Natural killer cell treated with Interleukin-12 subunit alpha and Interleukin-12 subunit beta and Interleukin-15 and Interleukin-18, amount 100 ng/mL, for 72 hours (primary cell): ENCODE measurements around the gene ADARB2. TPM values are rescaled to one million over a fixed set of nuclear protein-coding genes. Genes with fewer than 3 reads are reported as not detected.

Source experiments
- ATAC-seq, 2 donors: fragments of 150-1000 bp; cut with Tn5 transposase in 1 of 2; sonication (Bioruptor Pico), chemical (Tn5 transposase) in 1 of 2; 2 replicates each; pipeline ENCODE4 v1.10.0; 2021
- DNase-seq: peaks from one replicate; pipeline ENCODE4 v3.0.0; 2022; ENCODE audit warnings: low spot score
- H3K27ac Mint-ChIP-seq, 2 donors: 1 replicate in 1 of 2; 2 replicates in 1 of 2; pipeline ENCODE4 v1.8.0; 2022; ENCODE audit warnings: mixed read lengths in 2 of 2, mild to moderate bottlenecking in 1 of 2, moderate library complexity in 1 of 2
- H3K27me3 Mint-ChIP-seq, 2 donors: 1 replicate in 1 of 2; 2 replicates in 1 of 2; pipeline ENCODE4 v1.8.0; 2022; ENCODE audit warnings: mixed read lengths in 2 of 2
- H3K36me3 Mint-ChIP-seq: one replicate; pipeline ENCODE4 v1.8.0; 2022; ENCODE audit warnings: mixed read lengths
- H3K4me1 Mint-ChIP-seq, 2 donors: 1 replicate in 1 of 2; 2 replicates in 1 of 2; pipeline ENCODE4 v1.8.0; 2022; ENCODE audit warnings: low read depth in 2 of 2, mixed read lengths in 2 of 2, mild to moderate bottlenecking in 1 of 2
- H3K4me3 Mint-ChIP-seq: one replicate; pipeline ENCODE4 v1.8.0; 2022; ENCODE audit warnings: mixed read lengths
- H3K9me3 Mint-ChIP-seq: 2 replicates; pipeline ENCODE4 v1.8.0; 2022; ENCODE audit warnings: mixed read lengths
- total RNA-seq, 2 donors: library from RNA; stranded (reverse); gene quantifications; one replicate each; pipeline ENCODE4 v1.2.3, GENCODE V29; 2022

The ADARB2 gene
- total RNA-seq, 2 donors from 2014 or later = not detected

GRCh38 chr10:1726861-1727260, 10.5 kb downstream of the ADARB2 start:
- DNase-seq (no peak), ATAC-seq (no peak)
- Mint-ChIP-seq H3K4me1 (no peaks in the 10 kb centered on the region), H3K4me3 (no peak overlapping the region), H3K9me3 (no peaks in the 10 kb centered on the region), H3K36me3 (no peaks in the 10 kb centered on the region), H3K27me3 (peaks cover 23 to 29% of the 10 kb centered on the region in 2 donors), H3K27ac (no peak overlapping the region)

GRCh38 chr10:1724921-1725488, 12.3 kb downstream of the ADARB2 start:
- ATAC-seq (no peak), DNase-seq (no peak)
- peaks cover 13 to 22% of the 10 kb centered on the region in 2 donors for H3K27me3 Mint-ChIP-seq
- H3K4me1 Mint-ChIP-seq = no peaks in the 10 kb centered on the region
- no peak overlapping the region for H3K4me3 Mint-ChIP-seq
- no peaks in the 10 kb centered on the region for H3K36me3 Mint-ChIP-seq
- no peak overlapping the region for H3K27ac Mint-ChIP-seq
- no peaks in the 10 kb centered on the region for H3K9me3 Mint-ChIP-seq

GRCh38 chr10:1716839-1717238, 20.5 kb downstream of the ADARB2 start:
- Mint-ChIP-seq H3K27ac (no peak overlapping the region), H3K9me3 (peaks cover 5% of the 10 kb centered on the region), H3K4me3 (no peak overlapping the region), H3K36me3 (no peaks in the 10 kb centered on the region), H3K4me1 (peaks cover 3 to 4% of the 10 kb centered on the region in 2 donors), H3K27me3 (peaks cover 32 to 68% of the 10 kb centered on the region in 2 donors)
- DNase-seq = no peak
- ATAC-seq = no peak

- ATAC-seq = peak in 1 of 2 donors; percentile 6
- Mint-ChIP-seq H3K4me1 (peaks cover 3 to 4% of the 10 kb centered on the region in 2 donors), H3K9me3 (peaks cover 5% of the 10 kb centered on the region), H3K36me3 (no peaks in the 10 kb centered on the region), H3K27me3 (peaks cover 32 to 75% of the 10 kb centered on the region in 2 donors), H3K27ac (no peak overlapping the region), H3K4me3 (no peak overlapping the region)
- no peak for DNase-seq
Observed at GRCh38 chr10:1715821-1716220, 21.5 kb downstream of the ADARB2 start.

GRCh38 chr10:1712944-1713671, 24.2 kb downstream of the ADARB2 start:
- Mint-ChIP-seq H3K4me3 (no peak overlapping the region), H3K9me3 (no peaks in the 10 kb centered on the region), H3K4me1 (peaks cover 3 to 4% of the 10 kb centered on the region in 2 donors), H3K27ac (no peak overlapping the region), H3K36me3 (no peaks in the 10 kb centered on the region), H3K27me3 (peaks cover 38 to 82% of the 10 kb centered on the region in 2 donors)
- ATAC-seq (no peak), DNase-seq (no peak)

GRCh38 chr10:1712314-1712713, 25.0 kb downstream of the ADARB2 start:
- Mint-ChIP-seq H3K36me3 (no peaks in the 10 kb centered on the region), H3K9me3 (no peaks in the 10 kb centered on the region), H3K4me3 (no peak overlapping the region), H3K27me3 (peaks cover 35 to 82% of the 10 kb centered on the region in 2 donors), H3K27ac (no peak overlapping the region), H3K4me1 (peaks cover 3 to 9% of the 10 kb centered on the region in 2 donors)
- ATAC-seq = no peak
- DNase-seq = no peak

- Mint-ChIP-seq H3K36me3 (no peaks in the 10 kb centered on the region), H3K4me3 (no peak overlapping the region), H3K27ac (no peak overlapping the region), H3K4me1 (peaks cover 4 to 9% of the 10 kb centered on the region in 2 donors), H3K27me3 (peaks cover 24 to 63% of the 10 kb centered on the region in 2 donors), H3K9me3 (no peaks in the 10 kb centered on the region)
- no peak for DNase-seq
- ATAC-seq = no peak
Observed at GRCh38 chr10:1709161-1709560, 28.2 kb downstream of the ADARB2 start.

- Mint-ChIP-seq H3K36me3 (no peaks in the 10 kb centered on the region), H3K4me1 (peaks cover 4 to 9% of the 10 kb centered on the region in 2 donors), H3K9me3 (no peaks in the 10 kb centered on the region), H3K27ac (no peak overlapping the region), H3K27me3 (peaks cover 24 to 60% of the 10 kb centered on the region in 2 donors), H3K4me3 (no peak overlapping the region)
- no peak for DNase-seq
- no peak for ATAC-seq
Observed at GRCh38 chr10:1708746-1709145, 28.6 kb downstream of the ADARB2 start.

- Mint-ChIP-seq H3K36me3 (peaks cover 8% of the 10 kb centered on the region), H3K27ac (no peak overlapping the region), H3K27me3 (peaks cover 28 to 67% of the 10 kb centered on the region in 2 donors), H3K9me3 (peaks cover 2% of the 10 kb centered on the region), H3K4me3 (no peak overlapping the region), H3K4me1 (peaks cover 4 to 9% of the 10 kb centered on the region in 2 donors)
- peak; percentile 46 to 65 for ATAC-seq
- no peak for DNase-seq
Observed at GRCh38 chr10:1706711-1707110, 30.6 kb downstream of the ADARB2 start.

GRCh38 chr10:1706256-1706655, 31.1 kb downstream of the ADARB2 start:
- no peak for DNase-seq
- peaks cover 4 to 9% of the 10 kb centered on the region in 2 donors for H3K4me1 Mint-ChIP-seq
- peaks cover 4% of the 10 kb centered on the region for H3K9me3 Mint-ChIP-seq
- no peak for ATAC-seq
- H3K27me3 Mint-ChIP-seq = peaks cover 29 to 68% of the 10 kb centered on the region in 2 donors
- H3K27ac Mint-ChIP-seq = no peak overlapping the region
- H3K4me3 Mint-ChIP-seq = no peak overlapping the region
- H3K36me3 Mint-ChIP-seq = peaks cover 8% of the 10 kb centered on the region

GRCh38 chr10:1698185-1698584, 39.1 kb downstream of the ADARB2 start:
- H3K27me3 Mint-ChIP-seq = peaks cover 25 to 30% of the 10 kb centered on the region in 2 donors
- no peak overlapping the region for H3K4me3 Mint-ChIP-seq
- H3K9me3 Mint-ChIP-seq = peaks cover 10% of the 10 kb centered on the region
- no peaks in the 10 kb centered on the region for H3K4me1 Mint-ChIP-seq
- ATAC-seq (no peak), DNase-seq (no peak)
- no peak overlapping the region for H3K27ac Mint-ChIP-seq
- peaks cover 8% of the 10 kb centered on the region for H3K36me3 Mint-ChIP-seq

- Mint-ChIP-seq H3K4me3 (no peak overlapping the region), H3K27ac (no peak overlapping the region), H3K27me3 (peaks cover 18 to 20% of the 10 kb centered on the region in 2 donors), H3K9me3 (peaks cover 6% of the 10 kb centered on the region), H3K36me3 (no peaks in the 10 kb centered on the region), H3K4me1 (no peaks in the 10 kb centered on the region)
- ATAC-seq (no peak), DNase-seq (no peak)
Observed at GRCh38 chr10:1696106-1696505, 41.2 kb downstream of the ADARB2 start.

GRCh38 chr10:1690086-1690485, 47.2 kb downstream of the ADARB2 start:
- no peak for DNase-seq
- H3K36me3 Mint-ChIP-seq = no peaks in the 10 kb centered on the region
- H3K27ac Mint-ChIP-seq = no peak overlapping the region
- no peak overlapping the region for H3K4me3 Mint-ChIP-seq
- H3K27me3 Mint-ChIP-seq = peaks cover 13 to 16% of the 10 kb centered on the region in 2 donors
- H3K4me1 Mint-ChIP-seq = no peaks in the 10 kb centered on the region
- no peaks in the 10 kb centered on the region for H3K9me3 Mint-ChIP-seq
- ATAC-seq = no peak

GRCh38 chr10:1688531-1688930, 48.8 kb downstream of the ADARB2 start:
- ATAC-seq (no peak), DNase-seq (no peak)
- peaks cover 10 to 16% of the 10 kb centered on the region in 2 donors for H3K27me3 Mint-ChIP-seq
- H3K36me3 Mint-ChIP-seq = no peaks in the 10 kb centered on the region
- H3K27ac Mint-ChIP-seq = no peak overlapping the region
- H3K4me3 Mint-ChIP-seq = no peak overlapping the region
- H3K4me1 Mint-ChIP-seq = no peaks in the 10 kb centered on the region
- H3K9me3 Mint-ChIP-seq = no peaks in the 10 kb centered on the region
